Retinal pigment epithelial cell (primary cell): ENCODE measurements around the gene ENDOU.

Source experiments
- DNase-seq: peaks from one replicate; pipeline ENCODE4 v3.0.0-alpha.2; 2010; ENCODE audit warnings: low read depth
- H3K4me3 ChIP-seq: 2 replicates; pipeline ENCODE4 v1.5.1; 2011; ENCODE audit warnings: mild to moderate bottlenecking, low read length, control low read depth, moderate library complexity
- CTCF ChIP-seq: conservative IDR thresholded peaks from 2 replicates; pipeline ENCODE4 v1.5.1; 2011; ENCODE audit warnings: low read depth, low read length, control low read depth, inconsistent platforms

ENDOU gene

DNA sequence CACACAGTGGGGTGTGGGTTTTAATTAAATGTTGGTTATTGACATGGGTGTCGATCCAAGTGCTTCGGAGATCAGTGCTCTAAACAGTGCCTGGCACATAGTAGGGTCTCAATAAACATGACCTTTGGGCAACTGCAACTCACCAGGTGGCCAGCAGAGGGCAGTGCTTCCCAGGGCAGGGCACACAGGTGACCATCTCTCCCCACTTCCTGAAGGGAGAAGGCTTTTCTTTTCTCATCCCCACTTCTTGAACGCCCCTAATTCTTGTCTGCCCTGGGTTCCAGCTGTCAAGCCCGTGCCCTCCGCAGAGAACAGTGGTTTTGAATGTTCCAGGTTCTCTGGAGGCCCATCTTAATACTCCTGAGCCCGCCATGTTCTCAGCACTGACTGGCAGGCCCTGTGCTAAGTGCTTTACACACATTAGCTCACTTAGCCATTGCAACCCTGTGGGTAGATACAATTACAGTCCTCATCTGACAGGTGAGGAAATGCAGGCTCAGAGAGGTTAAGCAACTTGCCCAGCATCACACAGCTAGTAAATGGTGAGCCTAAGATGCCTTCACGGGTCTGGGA lies 17.0 kb upstream of the ENDOU start:
- DNase-seq = no peak
- H3K4me3 ChIP-seq = no peak overlapping the region
- peak; percentile 99 for TF ChIP-seq CTCF

DNA sequence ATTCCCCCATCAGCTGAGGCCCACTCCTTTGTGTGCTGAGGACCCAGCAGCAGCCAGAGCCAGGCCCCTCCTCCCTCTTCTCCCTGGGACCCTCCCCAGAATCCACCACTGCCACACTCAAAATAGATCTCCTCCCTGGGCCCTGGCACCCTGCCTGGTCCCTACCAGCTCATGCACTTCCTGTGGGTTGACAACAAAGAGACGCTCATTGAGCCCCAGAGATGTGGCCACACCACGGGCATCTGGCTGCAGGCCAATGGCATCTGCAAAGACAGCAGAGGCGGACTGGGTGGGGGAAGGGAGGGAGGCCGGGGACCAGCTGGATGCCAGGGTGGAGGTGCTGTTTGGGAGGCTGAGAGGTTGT lies 16.0 kb upstream of the ENDOU start:
- no peak for TF ChIP-seq CTCF
- H3K4me3 ChIP-seq = no peak overlapping the region
- DNase-seq = no peak

DNA sequence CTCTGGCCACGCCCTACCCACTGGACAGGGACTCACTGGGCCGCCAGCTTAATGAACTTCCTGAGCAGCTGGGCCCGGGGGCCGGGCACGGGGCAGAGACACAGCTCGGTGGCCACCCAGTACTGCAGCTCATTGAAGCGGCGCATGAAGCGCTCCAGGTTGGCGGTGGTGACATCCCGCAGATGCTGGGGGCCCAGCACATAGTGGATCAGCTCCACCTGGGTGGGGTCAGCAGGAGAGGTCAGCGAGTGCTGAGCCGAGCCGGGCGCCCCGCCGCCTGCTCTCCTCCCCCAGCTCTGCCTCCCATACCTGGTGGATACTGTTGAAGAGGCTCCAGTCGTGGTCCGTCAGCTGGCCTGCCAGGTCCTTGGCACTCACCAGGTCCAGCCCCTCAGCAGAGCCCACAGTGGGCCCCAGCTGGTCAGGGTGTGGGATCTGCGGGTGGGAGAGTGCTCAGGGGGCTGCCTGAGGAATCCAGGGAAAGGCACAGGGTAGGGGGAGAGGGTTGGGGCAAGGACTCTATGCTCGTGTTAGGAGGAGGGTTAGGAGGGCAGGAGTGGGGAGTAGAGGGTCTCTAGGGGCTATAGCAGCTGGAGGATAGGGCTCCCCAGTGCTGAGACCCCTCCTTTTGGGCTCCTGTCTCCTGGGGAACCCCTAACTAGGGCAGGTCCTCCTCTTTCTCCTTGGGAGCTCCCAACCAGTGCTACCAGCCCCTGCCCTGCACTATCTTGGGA lies 15.5 kb upstream of the ENDOU start:
- TF ChIP-seq CTCF = no peak
- DNase-seq = no peak
- H3K4me3 ChIP-seq = no peak overlapping the region

DNA sequence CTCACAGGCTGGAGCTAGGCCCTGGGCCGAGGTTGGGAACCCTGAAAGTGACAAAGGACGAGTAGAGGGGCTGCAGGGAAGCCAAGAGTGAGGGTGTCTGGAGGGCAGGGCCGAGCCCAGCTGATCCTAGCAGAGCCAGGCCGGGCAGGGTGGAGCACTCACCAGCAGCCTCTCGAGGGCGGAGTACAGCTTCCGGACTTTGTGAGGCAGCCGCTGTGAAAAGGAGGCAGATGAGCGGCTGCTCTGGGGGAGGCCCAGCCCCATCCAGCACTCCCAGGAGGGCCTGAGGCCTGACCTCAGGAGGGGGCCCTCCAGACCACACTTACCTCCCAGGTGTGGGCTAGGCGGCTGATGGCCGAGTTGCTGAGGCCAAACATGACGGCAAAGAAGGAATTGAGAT lies 14.7 kb upstream of the ENDOU start:
- no peak overlapping the region for H3K4me3 ChIP-seq
- no peak for TF ChIP-seq CTCF
- no peak for DNase-seq

- TF ChIP-seq CTCF = no peak
- H3K4me3 ChIP-seq = no peak overlapping the region
- no peak for DNase-seq
Observed at GRCh38 chr12:47739297-47739696, 14.0 kb upstream of the ENDOU start.

DNA sequence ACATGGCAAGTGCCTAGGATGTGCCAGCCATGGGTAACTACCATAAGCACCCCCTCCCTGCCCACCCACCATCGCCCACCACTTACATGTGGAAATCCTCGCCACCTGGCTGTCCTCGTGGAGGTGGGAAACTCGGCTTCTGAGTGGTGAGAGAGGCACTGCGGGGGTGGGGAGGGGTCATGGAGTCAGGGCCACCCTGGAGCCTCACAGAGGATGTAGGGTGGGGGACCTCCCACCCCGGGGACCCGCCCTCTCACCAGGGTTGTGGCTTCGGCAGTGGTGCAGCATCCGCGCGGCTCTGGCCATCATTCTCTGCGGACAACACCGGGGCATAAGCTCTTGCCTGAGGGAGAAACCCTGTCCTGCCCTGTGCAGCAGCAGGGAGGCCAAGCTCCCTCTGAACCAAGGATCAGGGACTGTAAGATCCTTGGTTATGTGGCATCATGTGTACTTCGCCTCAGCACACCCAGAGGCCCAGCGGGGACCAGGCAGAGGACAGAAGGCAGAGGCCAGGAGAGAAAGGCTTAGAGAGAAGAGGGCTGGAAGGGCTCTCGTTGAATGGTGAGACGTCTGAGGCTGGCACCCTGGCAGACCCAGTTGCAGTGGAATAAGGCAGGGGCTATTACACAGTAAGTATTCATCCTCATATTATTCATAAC lies 12.8 kb upstream of the ENDOU start:
- H3K4me3 ChIP-seq = no peak overlapping the region
- DNase-seq = no peak
- no peak for TF ChIP-seq CTCF
